ENCODE data around the gene PRPF40A.

The PRPF40A gene

DNA sequence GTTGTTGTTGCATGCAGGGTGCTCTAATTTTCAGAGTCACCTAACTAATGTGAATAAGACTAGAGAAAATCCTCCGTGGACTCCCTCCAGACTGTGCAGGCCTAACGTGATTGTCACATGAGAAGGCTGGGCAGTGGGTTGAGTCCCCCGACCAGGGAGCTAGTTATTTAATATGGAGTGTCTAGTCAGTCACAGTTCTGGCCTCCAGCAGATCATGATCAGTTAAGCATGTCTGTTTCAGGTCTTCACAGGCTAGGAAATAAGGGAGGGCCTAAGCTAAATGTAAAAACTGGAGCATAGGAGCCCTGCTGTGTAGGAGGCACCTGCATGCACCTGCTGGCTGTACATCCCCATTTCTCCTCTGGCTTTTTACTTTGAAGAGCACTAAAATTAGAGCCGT lies 86.8 kb downstream of the PRPF40A start:
- H3K27me3 Mint-ChIP-seq (ENCODE audit: low read depth), result peaks cover 5% of the 10 kb centered on the region

DNA sequence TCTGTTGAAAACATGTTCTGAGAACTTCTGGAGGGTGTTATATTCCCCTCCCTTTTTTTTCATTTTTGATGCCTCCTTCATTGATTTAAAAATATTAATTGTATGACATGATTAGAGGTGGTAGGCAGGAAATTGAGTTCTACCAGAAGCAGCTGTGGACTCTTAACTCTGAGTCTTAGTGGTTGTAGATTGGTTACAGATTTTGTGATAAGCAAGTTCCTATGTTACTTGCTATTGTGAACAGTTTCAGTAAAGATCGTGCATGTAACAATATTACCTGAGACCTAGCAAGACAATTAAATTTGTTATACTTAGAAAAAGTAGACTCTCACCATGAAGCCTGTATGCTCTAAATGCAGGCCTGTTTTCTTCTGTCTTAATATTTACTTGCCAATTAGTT lies 88.1 kb downstream of the PRPF40A start:
- no peak for DNase-seq (ENCODE audit: low spot score)
- Mint-ChIP-seq H3K4me1 (ENCODE audit: low read depth) (peaks cover 22% of the 10 kb centered on the region), H3K4me3 (peak overlapping the region; percentile 43), H3K27ac (peak overlapping the region; percentile 50), H3K27me3 (ENCODE audit: low read depth) (peaks cover 5% of the 10 kb centered on the region), H3K36me3 (ENCODE audit: low read depth) (no peaks in the 10 kb centered on the region), H3K9me3 (no peaks in the 10 kb centered on the region)

More for the DNA sequence above, 86.8 kb downstream of the PRPF40A start:
- DNase-seq (ENCODE audit: low spot score), result no peak
- peaks cover 22% of the 10 kb centered on the region for H3K4me1 Mint-ChIP-seq (ENCODE audit: low read depth)
- H3K9me3 Mint-ChIP-seq, result no peaks in the 10 kb centered on the region
- no peak overlapping the region for H3K4me3 Mint-ChIP-seq
- H3K27ac Mint-ChIP-seq, result no peak overlapping the region
- no peaks in the 10 kb centered on the region for H3K36me3 Mint-ChIP-seq (ENCODE audit: low read depth)

DNA sequence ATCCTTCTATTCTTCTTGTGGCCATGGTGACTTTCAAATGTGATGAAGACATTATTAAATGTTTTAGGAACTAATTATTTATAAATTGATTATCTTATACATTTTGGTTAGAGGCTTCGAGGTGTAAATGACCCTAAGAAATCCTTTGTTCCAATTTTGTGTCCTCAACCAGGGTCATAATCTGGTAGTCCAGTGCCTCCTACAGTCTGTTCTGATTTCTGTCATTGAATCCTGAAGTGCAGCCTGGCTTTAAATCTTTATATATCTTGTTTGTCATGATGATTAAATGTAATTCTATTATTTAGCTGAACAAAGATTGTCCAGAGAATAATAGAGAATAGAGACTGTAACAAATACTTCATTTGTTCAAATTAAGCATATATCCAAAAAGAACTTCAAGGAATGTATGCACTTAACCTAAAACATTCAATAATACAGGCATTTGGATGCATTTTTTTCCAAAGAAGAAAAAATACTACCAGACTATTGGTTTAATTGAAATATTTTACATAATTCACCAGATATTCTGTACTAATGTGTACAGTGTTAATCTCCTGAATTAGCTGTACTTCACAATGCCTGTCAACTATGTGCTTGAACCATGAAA lies 89.8 kb downstream of the PRPF40A start:
- Mint-ChIP-seq H3K4me1 (ENCODE audit: low read depth) (peaks cover 22% of the 10 kb centered on the region), H3K27ac (no peak overlapping the region), H3K36me3 (ENCODE audit: low read depth) (no peaks in the 10 kb centered on the region), H3K27me3 (ENCODE audit: low read depth) (peaks cover 5% of the 10 kb centered on the region), H3K9me3 (no peaks in the 10 kb centered on the region), H3K4me3 (no peak overlapping the region)
- DNase-seq (ENCODE audit: low spot score), result no peak

DNA sequence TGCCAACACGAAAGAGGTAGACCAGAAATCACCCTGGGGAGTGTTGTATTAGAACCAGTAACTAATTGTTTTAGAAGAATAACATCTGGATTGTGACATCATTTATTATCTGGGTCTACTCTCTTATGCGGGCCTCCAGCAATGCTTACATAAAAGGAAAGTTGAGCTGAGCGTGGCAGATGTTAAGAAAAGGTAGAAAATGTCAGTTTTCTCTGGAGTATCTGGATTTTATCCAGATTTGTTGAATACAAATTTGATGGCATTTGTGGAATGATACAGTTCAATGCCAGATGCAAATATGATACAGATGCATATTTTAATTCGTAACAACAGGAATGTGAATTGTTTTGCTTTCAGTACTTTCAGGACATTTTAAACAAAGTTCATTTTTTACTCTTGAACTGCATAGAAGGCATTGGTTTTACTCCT lies 90.3 kb downstream of the PRPF40A start:
- Mint-ChIP-seq H3K27me3 (ENCODE audit: low read depth) (peaks cover 4% of the 10 kb centered on the region), H3K4me1 (ENCODE audit: low read depth) (peaks cover 22% of the 10 kb centered on the region), H3K4me3 (no peak overlapping the region), H3K9me3 (no peaks in the 10 kb centered on the region), H3K27ac (no peak overlapping the region), H3K36me3 (ENCODE audit: low read depth) (no peaks in the 10 kb centered on the region)
- DNase-seq (ENCODE audit: low spot score), result no peak

DNA sequence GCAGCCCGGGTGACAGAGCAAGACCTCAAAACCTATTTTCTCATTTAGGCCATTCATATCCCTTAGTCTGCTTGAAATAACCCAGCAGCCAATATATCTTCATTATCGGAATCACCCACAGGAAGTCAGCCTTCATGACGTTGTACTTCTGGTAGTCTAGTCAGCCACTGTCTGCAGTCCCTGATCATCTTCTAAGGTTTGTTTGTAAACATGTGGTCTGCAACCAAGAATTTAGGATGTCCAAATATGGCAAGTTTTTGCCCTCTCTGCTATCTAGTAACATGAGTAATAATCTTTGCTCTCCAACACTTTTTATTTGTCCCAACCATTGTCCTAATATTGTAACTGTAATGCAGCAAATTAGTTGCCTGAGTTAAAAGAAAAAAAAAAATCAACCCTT lies 92.5 kb downstream of the PRPF40A start:
- DNase-seq (ENCODE audit: low spot score), result no peak
- Mint-ChIP-seq H3K36me3 (ENCODE audit: low read depth) (no peaks in the 10 kb centered on the region), H3K27me3 (ENCODE audit: low read depth) (peaks cover 4% of the 10 kb centered on the region), H3K27ac (no peak overlapping the region), H3K4me1 (ENCODE audit: low read depth) (peaks cover 19% of the 10 kb centered on the region), H3K4me3 (no peak overlapping the region), H3K9me3 (no peaks in the 10 kb centered on the region)

DNA sequence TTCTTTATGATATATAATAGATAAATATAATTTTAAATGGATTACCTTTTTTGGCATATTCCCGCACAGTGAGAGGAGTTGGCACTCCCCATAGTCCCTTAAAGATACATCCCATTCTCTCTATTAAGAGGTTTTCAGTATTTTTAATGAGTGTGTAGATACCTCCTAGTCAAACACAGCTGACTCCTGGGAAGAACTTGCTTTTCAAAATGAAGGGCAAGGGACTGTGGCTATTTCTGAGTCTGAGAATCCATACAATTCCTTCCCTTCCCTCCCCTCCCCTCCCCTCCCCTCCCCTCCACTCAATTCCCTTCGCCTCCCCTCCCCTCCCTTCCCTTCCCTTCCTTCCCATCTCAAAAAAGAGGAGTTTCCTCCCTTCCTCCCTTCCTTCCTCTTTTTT lies 93.5 kb downstream of the PRPF40A start:
- Mint-ChIP-seq H3K4me3 (no peak overlapping the region), H3K9me3 (no peaks in the 10 kb centered on the region), H3K4me1 (ENCODE audit: low read depth) (peaks cover 9% of the 10 kb centered on the region), H3K27me3 (ENCODE audit: low read depth) (peaks cover 4% of the 10 kb centered on the region), H3K36me3 (ENCODE audit: low read depth) (no peaks in the 10 kb centered on the region), H3K27ac (no peak overlapping the region)
- no peak for DNase-seq (ENCODE audit: low spot score)

DNA sequence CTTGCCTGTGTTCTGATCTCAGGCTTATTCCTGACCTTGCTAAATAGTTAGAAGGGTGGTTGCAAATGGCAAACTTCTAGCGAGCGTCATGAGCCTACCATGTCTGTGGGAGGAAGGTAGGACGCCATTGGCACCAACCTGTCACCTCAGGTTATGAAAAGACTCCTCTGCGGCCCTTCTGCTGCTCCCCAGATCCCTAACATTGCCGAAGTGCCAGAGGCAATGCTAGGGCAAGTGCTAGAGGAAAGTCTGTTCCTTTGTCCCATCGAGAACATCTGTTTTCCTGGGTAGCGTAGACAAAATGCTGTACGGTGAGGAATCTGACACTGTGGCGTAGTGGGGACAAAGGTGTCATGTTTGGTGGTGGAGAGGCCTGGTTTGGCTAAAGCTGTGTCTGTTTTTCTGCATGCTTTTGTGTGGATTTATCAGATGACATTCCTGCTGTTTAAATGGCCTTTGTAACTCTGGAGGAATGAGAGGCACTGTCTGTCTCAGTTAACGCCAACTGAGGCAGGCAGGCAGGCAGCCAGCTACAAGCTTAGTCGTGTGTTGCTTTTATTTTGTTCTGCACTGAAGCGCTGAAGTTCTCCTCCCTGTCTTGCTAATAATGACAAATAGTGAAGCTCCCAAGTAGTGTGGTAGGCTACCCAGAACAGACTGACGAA lies 94.1 kb downstream of the PRPF40A start:
- no peaks in the 10 kb centered on the region for H3K36me3 Mint-ChIP-seq (ENCODE audit: low read depth)
- H3K4me1 Mint-ChIP-seq (ENCODE audit: low read depth), result peaks cover 5% of the 10 kb centered on the region
- H3K27ac Mint-ChIP-seq, result no peak overlapping the region
- DNase-seq (ENCODE audit: low spot score), result no peak
- H3K27me3 Mint-ChIP-seq (ENCODE audit: low read depth), result peaks cover 4% of the 10 kb centered on the region
- H3K4me3 Mint-ChIP-seq, result no peak overlapping the region
- no peaks in the 10 kb centered on the region for H3K9me3 Mint-ChIP-seq

DNA sequence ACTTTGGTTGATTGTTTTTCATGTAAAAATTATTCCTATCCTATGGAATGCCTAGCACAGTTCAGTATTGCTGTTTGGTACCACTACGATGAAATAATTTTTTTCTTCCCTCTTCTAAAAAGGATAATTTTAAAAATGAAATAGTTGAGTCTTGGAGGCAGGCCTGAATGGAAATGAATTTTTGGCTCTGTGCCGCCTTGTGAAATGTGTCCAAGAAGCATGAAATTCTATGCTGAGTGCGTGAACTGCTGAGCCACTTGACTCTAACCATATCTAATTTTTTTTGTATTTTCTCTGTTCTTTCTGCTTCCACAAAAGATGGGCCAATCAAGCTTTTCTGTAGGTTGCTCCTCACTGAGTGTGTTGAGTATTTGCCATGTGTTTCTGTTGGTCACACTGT lies 95.0 kb downstream of the PRPF40A start:
- Mint-ChIP-seq H3K9me3 (no peaks in the 10 kb centered on the region), H3K4me1 (ENCODE audit: low read depth) (no peaks in the 10 kb centered on the region), H3K4me3 (no peak overlapping the region), H3K27me3 (ENCODE audit: low read depth) (peaks cover 4% of the 10 kb centered on the region), H3K27ac (no peak overlapping the region), H3K36me3 (ENCODE audit: low read depth) (no peaks in the 10 kb centered on the region)
- DNase-seq (ENCODE audit: low spot score), result no peak

DNA sequence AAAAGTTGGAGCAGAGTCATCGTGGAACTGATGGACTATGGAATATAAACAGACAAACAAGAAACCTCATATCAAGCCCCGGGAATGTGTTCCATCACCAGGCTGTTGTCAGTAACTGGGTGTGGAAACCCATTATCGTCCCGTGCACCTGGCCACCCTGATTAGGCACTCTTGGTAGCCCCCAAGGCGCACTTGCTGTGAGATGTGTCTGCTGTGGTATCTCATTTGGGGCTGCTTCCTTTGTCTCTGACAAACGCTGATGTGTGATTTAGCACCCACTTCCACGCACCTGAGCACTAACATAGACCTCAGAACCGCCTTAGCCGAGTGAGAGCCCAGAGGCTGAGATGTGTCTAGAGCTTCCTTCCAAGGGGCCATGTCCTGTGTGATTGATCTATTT lies 96.3 kb downstream of the PRPF40A start:
- Mint-ChIP-seq H3K27ac (no peak overlapping the region), H3K36me3 (ENCODE audit: low read depth) (no peaks in the 10 kb centered on the region)
- no peak for DNase-seq (ENCODE audit: low spot score)

DNA sequence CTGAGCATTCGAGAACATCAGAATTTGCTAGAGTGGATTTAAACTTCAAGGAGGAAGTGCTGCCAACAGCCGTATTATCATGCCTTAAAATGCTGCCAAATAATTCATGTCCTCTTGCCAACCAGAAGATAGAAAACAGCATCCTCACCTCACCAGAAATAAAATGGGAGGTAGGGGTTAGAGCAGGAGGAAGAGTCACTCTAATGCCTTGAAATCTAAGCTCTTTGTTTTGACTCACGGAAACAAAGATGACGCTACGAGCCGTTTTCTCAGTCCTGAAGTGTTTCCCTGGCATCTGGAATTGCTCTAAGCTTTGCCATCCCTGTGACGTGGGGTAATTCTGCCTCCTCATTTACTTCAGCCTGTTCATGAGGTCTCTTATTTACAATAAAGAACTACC lies 97.1 kb downstream of the PRPF40A start:
- H3K4me1 Mint-ChIP-seq (ENCODE audit: low read depth), result no peaks in the 10 kb centered on the region
- no peak for DNase-seq (ENCODE audit: low spot score)
- H3K36me3 Mint-ChIP-seq (ENCODE audit: low read depth), result no peaks in the 10 kb centered on the region
- no peak overlapping the region for H3K4me3 Mint-ChIP-seq
- H3K27me3 Mint-ChIP-seq (ENCODE audit: low read depth), result no peaks in the 10 kb centered on the region
- no peaks in the 10 kb centered on the region for H3K9me3 Mint-ChIP-seq
- H3K27ac Mint-ChIP-seq, result no peak overlapping the region

More for the DNA sequence above, 96.3 kb downstream of the PRPF40A start:
- Mint-ChIP-seq H3K9me3 (no peaks in the 10 kb centered on the region), H3K27me3 (ENCODE audit: low read depth) (peaks cover 4% of the 10 kb centered on the region), H3K4me3 (no peak overlapping the region), H3K4me1 (ENCODE audit: low read depth) (no peaks in the 10 kb centered on the region)

DNA sequence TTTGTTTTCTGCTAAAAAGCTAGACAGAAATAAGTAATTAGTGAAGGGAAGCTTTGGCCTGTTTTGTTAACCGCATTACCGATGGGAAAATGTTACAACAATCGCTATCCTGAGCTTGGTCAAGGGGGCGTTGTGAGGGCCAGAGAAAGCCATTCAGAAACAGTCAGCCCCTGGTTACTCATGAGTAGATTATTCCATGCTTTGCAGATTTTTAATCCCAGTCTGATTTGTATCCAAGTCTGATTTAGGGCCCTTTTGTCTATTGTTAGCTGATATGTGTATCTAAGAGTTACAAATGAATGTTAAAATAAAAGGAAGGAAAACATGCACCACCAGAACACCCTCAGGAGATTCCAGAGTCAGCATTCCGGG lies 99.1 kb downstream of the PRPF40A start:
- Mint-ChIP-seq H3K36me3 (ENCODE audit: low read depth) (no peaks in the 10 kb centered on the region), H3K27me3 (ENCODE audit: low read depth) (no peaks in the 10 kb centered on the region), H3K27ac (no peak overlapping the region), H3K9me3 (no peaks in the 10 kb centered on the region), H3K4me1 (ENCODE audit: low read depth) (peaks cover 1% of the 10 kb centered on the region), H3K4me3 (no peak overlapping the region)
- no peak for DNase-seq (ENCODE audit: low spot score)

DNA sequence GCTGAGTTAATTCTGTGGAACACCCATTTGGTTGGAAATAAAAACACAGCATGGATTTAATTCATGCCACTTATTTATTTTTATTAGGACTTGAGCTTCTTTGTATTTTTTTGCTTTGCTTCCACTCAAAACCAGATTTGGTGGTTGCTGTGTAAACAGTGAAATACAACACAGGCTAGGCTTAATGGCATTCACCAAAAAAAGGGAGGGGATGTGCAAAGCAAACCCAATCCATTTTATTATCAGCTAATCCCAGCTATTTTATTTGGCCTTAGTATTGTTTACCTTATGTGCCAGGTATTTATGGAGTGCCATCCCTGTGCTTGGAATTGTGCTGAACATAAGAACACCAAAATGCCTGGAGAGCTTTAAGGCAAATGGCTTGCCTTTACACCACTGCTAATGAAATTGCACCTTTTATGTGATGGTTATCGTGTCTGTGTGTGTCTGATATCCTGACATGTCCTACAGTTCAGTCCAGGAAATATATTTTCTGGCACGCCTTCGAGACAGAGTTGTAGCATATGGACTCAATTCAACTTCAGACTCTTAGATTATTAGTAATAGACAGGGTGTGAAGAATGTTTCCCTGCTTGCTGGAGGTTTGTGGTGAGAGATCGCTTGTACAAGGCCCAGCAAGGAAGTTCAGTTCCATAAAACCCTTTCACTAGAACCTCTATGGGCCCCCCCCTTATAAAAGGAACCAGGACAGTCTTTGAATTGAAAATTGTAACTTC lies 99.6 kb downstream of the PRPF40A start:
- Mint-ChIP-seq H3K4me1 (ENCODE audit: low read depth) (peaks cover 7% of the 10 kb centered on the region), H3K9me3 (no peaks in the 10 kb centered on the region), H3K27ac (no peak overlapping the region), H3K27me3 (ENCODE audit: low read depth) (no peaks in the 10 kb centered on the region), H3K36me3 (ENCODE audit: low read depth) (no peaks in the 10 kb centered on the region), H3K4me3 (no peak overlapping the region)
- DNase-seq (ENCODE audit: low spot score), result no peak

DNA sequence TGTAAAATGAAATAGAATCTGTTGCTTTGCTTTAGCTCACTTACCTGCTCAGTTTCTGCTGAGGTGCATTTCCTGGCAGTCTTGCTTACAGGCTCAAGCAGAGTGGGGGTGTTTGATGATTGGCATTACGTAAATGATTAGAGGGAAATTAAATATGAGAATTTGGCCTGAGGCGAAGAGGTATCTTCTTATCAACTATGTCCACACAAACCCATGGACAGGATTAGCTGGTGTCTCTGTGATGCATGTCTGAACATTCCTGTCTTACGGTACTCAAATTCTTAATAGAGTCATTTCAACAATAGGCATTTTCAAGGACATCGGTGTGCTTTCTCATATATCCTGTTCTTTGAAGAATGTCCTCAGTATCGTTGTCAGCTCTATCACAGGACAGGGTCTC lies 102.1 kb downstream of the PRPF40A start:
- Mint-ChIP-seq H3K27me3 (ENCODE audit: low read depth) (no peaks in the 10 kb centered on the region), H3K27ac (no peak overlapping the region), H3K4me1 (ENCODE audit: low read depth) (peaks cover 16% of the 10 kb centered on the region), H3K4me3 (no peak overlapping the region), H3K36me3 (ENCODE audit: low read depth) (no peaks in the 10 kb centered on the region), H3K9me3 (no peaks in the 10 kb centered on the region)
- no peak for DNase-seq (ENCODE audit: low spot score)

DNA sequence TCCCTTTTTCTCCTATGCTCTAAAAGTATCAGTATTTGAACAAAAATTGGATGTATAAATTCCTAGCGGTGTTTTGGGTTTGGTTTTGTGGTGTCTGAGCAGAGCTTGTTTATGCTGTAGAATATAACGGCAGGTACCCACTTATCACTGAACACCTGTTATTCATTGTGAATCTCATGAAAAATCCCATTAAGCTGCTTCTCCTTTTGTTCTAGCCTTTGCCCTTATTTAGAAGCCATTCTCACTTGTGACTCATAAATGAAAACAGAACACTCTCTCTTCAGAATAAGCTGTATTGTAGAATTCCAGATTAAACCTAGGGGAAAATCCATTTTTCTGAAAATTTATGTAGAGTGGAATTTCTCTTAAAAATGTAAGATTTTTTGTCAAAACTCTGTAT lies 104.0 kb downstream of the PRPF40A start:
- DNase-seq (ENCODE audit: low spot score), result no peak
- Mint-ChIP-seq H3K27ac (no peak overlapping the region), H3K27me3 (ENCODE audit: low read depth) (peaks cover 3% of the 10 kb centered on the region), H3K9me3 (no peaks in the 10 kb centered on the region), H3K4me3 (no peak overlapping the region), H3K36me3 (ENCODE audit: low read depth) (no peaks in the 10 kb centered on the region), H3K4me1 (ENCODE audit: low read depth) (peaks cover 16% of the 10 kb centered on the region)

Measured in T-helper 2 cell treated with Interferon-gamma antibody and Interleukin-4, amounts not matched to agents 5 μg/mL and 100 μg/mL, for 36 hours (primary cell).